T1000 (cell line): ENCODE measurements around the gene IRAK3.

Experiments used
- DNase-seq: peaks from one replicate; lab custom pipeline; 2025; ENCODE audit warnings: mixed read lengths; lab: John Stamatoyannopoulos, UW

Gene IRAK3

GRCh38 chr12:66188584-66189485 is at the start of gene IRAK3:
Gene IRAK3, plus strand, starts transcription at chr12:66189214. Its CDS starts 86 bp downstream, at chr12:66189300.
- no peak for DNase-seq

GRCh38 chr12:66139328-66139727 is 49.7 kb upstream of the IRAK3 start:
- no peak for DNase-seq

GRCh38 chr12:66140731-66141130 is 48.3 kb upstream of the IRAK3 start:
- DNase-seq = no peak

- no peak for DNase-seq
These were observed 47.7 kb upstream of the IRAK3 start for GRCh38 chr12:66141299-66141698.

- no peak for DNase-seq
These were observed 46.2 kb upstream of the IRAK3 start for GRCh38 chr12:66142826-66143225.

GRCh38 chr12:66143868-66144267 is 45.1 kb upstream of the IRAK3 start:
- DNase-seq = no peak

GRCh38 chr12:66144791-66145754 is 43.9 kb upstream of the IRAK3 start:
- DNase-seq = peak; percentile 29

- no peak for DNase-seq
These were observed 39.2 kb upstream of the IRAK3 start for GRCh38 chr12:66149702-66150398.

GRCh38 chr12:66152732-66153131 is 36.3 kb upstream of the IRAK3 start:
- DNase-seq = no peak

GRCh38 chr12:66154776-66155175 is 34.2 kb upstream of the IRAK3 start:
- no peak for DNase-seq

GRCh38 chr12:66156654-66157053 is 32.4 kb upstream of the IRAK3 start:
- no peak for DNase-seq

- no peak for DNase-seq
These were observed 29.9 kb upstream of the IRAK3 start for GRCh38 chr12:66159123-66159522.

- no peak for DNase-seq
These were observed 28.3 kb upstream of the IRAK3 start for GRCh38 chr12:66160704-66161103.

GRCh38 chr12:66162701-66163100 is 26.3 kb upstream of the IRAK3 start:
- DNase-seq = no peak

- DNase-seq = no peak
These were observed 25.7 kb upstream of the IRAK3 start for GRCh38 chr12:66163289-66163688.

GRCh38 chr12:66164349-66164821 is 24.6 kb upstream of the IRAK3 start:
- no peak for DNase-seq

GRCh38 chr12:66165141-66165540 is 23.9 kb upstream of the IRAK3 start:
- no peak for DNase-seq

- DNase-seq = no peak
These were observed 22.5 kb upstream of the IRAK3 start for GRCh38 chr12:66166561-66166960.

GRCh38 chr12:66168410-66168809 is 20.6 kb upstream of the IRAK3 start:
- no peak for DNase-seq

- DNase-seq = peak; percentile 94
These were observed 19.5 kb upstream of the IRAK3 start, which contains the start of gene TMBIM4 for GRCh38 chr12:66169221-66170170. Gene TMBIM4, minus strand, starts transcription at chr12:66169996. Its CDS starts 45 bp downstream, at chr12:66169951.

- DNase-seq = no peak
These were observed 18.4 kb upstream of the IRAK3 start for GRCh38 chr12:66170606-66171005.
